ENCODE data around the gene TMEM145. TPM values are rescaled to one million over a fixed set of nuclear protein-coding genes. Genes with fewer than 3 reads are reported as not detected.

Gene TMEM145
- total and polyA plus RNA-seq, 10 of the 15 experiments (the other 5 are each of a cell fraction or from before 2014, with no cell fraction given): 0.04 to 0.97 (median 0.16) TPM; not detected in 4

- TF ChIP-seq MTA2 (IDR thresholded peaks at IDR 0.05; ENCODE audit: low read depth): no peak
- peak; percentile 72 for TF ChIP-seq NFYB (IDR thresholded peaks at IDR 0.05; ENCODE audit: insufficient read depth, low read depth, low read length)
- TF ChIP-seq CBX5 (IDR thresholded peaks at IDR 0.05; ENCODE audit: low read depth): no peak
- TF ChIP-seq RAD21 (IDR thresholded peaks at IDR 0.05; ENCODE audit: insufficient read depth, low read depth, low read length): no peak
- no peak for TF ChIP-seq E2F8 (IDR thresholded peaks at IDR 0.05; ENCODE audit: low read depth, partially characterized antibody)
- no peak for TF ChIP-seq RELA (IDR thresholded peaks at IDR 0.05; ENCODE audit: borderline replicate concordance, partially characterized antibody)
- TF ChIP-seq, protein P1, sequence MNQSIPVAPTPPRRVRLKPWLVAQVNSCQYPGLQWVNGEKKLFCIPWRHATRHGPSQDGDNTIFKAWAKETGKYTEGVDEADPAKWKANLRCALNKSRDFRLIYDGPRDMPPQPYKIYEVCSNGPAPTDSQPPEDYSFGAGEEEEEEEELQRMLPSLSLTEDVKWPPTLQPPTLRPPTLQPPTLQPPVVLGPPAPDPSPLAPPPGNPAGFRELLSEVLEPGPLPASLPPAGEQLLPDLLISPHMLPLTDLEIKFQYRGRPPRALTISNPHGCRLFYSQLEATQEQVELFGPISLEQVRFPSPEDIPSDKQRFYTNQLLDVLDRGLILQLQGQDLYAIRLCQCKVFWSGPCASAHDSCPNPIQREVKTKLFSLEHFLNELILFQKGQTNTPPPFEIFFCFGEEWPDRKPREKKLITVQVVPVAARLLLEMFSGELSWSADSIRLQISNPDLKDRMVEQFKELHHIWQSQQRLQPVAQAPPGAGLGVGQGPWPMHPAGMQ (IDR thresholded peaks at IDR 0.05; ENCODE audit: borderline replicate concordance): no peak
- TF ChIP-seq SREBF2 (IDR thresholded peaks at IDR 0.05; ENCODE audit: low read length): no peak
- TF ChIP-seq CBX3 (IDR thresholded peaks at IDR 0.05; ENCODE audit: borderline replicate concordance, low read depth): no peak
- TF ChIP-seq ZNF24 (IDR thresholded peaks at IDR 0.05): no peak
- TF ChIP-seq RAD51 (IDR thresholded peaks at IDR 0.05): peak; percentile 80
- peak; percentile 30; the same call in 1 of the 2 replicates for TF ChIP-seq SPI1 (IDR thresholded peaks at IDR 0.05; ENCODE audit: borderline replicate concordance, insufficient read depth, low read depth, low read length)
- no peak for TF ChIP-seq KDM1A (IDR thresholded peaks at IDR 0.05; ENCODE audit: borderline replicate concordance)
- no peak for TF ChIP-seq DPF2 (IDR thresholded peaks at IDR 0.05)
- peak; percentile 47; the same call in 1 of the 2 replicates for TF ChIP-seq MLLT1 (IDR thresholded peaks at IDR 0.05)
- TF ChIP-seq, protein P2, sequence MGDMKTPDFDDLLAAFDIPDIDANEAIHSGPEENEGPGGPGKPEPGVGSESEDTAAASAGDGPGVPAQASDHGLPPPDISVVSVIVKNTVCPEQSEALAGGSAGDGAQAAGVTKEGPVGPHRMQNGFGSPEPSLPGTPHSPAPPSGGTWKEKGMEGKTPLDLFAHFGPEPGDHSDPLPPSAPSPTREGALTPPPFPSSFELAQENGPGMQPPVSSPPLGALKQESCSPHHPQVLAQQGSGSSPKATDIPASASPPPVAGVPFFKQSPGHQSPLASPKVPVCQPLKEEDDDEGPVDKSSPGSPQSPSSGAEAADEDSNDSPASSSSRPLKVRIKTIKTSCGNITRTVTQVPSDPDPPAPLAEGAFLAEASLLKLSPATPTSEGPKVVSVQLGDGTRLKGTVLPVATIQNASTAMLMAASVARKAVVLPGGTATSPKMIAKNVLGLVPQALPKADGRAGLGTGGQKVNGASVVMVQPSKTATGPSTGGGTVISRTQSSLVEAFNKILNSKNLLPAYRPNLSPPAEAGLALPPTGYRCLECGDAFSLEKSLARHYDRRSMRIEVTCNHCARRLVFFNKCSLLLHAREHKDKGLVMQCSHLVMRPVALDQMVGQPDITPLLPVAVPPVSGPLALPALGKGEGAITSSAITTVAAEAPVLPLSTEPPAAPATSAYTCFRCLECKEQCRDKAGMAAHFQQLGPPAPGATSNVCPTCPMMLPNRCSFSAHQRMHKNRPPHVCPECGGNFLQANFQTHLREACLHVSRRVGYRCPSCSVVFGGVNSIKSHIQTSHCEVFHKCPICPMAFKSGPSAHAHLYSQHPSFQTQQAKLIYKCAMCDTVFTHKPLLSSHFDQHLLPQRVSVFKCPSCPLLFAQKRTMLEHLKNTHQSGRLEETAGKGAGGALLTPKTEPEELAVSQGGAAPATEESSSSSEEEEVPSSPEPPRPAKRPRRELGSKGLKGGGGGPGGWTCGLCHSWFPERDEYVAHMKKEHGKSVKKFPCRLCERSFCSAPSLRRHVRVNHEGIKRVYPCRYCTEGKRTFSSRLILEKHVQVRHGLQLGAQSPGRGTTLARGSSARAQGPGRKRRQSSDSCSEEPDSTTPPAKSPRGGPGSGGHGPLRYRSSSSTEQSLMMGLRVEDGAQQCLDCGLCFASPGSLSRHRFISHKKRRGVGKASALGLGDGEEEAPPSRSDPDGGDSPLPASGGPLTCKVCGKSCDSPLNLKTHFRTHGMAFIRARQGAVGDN (IDR thresholded peaks at IDR 0.05): no peak
- 0 out of 2 replicates have a peak, but pooled peaks have one; percentile 26 for TF ChIP-seq MEF2A (IDR thresholded peaks at IDR 0.05; ENCODE audit: insufficient read depth, low read depth, low read length)
- peak; percentile 33; the same call in 1 of the 2 replicates for TF ChIP-seq FOXM1 (IDR thresholded peaks at IDR 0.05; ENCODE audit: low read depth, low read length)
- peak; percentile 100 for TF ChIP-seq ATF7 (IDR thresholded peaks at IDR 0.05; ENCODE audit: low read depth)
- TF ChIP-seq EP300 (IDR thresholded peaks at IDR 0.05; ENCODE audit: borderline replicate concordance in 1 of 2, control insufficient read depth in 1 of 2, low read depth in 2 of 2, low read length in 2 of 2): peak; percentile 18 to 57; a peak in 2 of 4 replicates
Measured at GRCh38 chr19:42268142-42268703, 44.9 kb upstream of the TMEM145 start (continued).

Data from GM12878 (cell line).